Measurements from ENCODE around the gene PPP4R4.

Gene PPP4R4

DNA sequence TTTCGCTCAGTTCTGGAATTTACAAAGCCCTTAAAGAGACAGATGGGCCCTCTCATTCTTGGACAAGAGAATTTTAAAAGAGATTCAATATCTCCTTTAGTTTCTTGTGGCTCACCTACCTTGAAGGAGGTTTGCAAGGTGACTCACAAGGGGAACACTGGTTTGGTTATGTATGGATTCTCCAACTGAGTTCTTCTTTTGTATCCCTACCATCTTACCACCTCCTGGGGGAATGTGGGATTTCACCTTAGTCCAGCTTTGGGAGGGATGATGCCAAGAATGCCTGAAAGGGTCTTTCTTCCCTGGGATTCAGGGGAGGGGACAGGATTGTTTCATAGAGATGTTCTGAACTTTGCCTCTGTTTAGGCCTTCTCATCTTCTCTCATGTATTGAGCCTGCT is 3.7 kb downstream of the PPP4R4 start:
- no peak for DNase-seq (ENCODE audit: low read depth)
- H3K4me3 ChIP-seq (replicated peaks; ENCODE audit: low read depth, low read length): no peak overlapping the region
- TF ChIP-seq, protein P1, sequence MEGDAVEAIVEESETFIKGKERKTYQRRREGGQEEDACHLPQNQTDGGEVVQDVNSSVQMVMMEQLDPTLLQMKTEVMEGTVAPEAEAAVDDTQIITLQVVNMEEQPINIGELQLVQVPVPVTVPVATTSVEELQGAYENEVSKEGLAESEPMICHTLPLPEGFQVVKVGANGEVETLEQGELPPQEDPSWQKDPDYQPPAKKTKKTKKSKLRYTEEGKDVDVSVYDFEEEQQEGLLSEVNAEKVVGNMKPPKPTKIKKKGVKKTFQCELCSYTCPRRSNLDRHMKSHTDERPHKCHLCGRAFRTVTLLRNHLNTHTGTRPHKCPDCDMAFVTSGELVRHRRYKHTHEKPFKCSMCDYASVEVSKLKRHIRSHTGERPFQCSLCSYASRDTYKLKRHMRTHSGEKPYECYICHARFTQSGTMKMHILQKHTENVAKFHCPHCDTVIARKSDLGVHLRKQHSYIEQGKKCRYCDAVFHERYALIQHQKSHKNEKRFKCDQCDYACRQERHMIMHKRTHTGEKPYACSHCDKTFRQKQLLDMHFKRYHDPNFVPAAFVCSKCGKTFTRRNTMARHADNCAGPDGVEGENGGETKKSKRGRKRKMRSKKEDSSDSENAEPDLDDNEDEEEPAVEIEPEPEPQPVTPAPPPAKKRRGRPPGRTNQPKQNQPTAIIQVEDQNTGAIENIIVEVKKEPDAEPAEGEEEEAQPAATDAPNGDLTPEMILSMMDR (IDR thresholded peaks at IDR 0.05; ENCODE audit: low read length, missing control alignments): no peak

DNA sequence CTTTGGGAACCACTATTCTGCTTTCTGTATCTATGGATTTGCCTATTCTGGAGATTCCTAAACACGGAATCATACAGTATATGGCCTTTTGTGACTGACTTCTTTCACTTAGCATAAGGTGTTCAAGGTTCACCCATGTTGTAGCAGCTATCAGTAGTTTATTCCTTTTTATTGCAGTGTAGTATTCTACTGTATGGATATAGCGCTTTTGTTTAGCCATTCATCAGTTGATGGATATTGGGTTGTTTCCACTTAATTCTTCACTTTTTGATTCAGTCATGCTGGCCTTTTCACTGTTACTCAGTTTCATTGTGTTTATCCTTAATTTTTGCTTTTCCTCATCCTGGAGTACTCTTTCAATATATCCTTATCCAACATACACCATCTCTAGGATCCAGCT is 5.1 kb downstream of the PPP4R4 start:
- TF ChIP-seq, protein P1 (IDR thresholded peaks at IDR 0.05; ENCODE audit: low read length, missing control alignments): no peak
- no peak for DNase-seq (ENCODE audit: low read depth)
- no peak overlapping the region for H3K4me3 ChIP-seq (replicated peaks; ENCODE audit: low read depth, low read length)

DNA sequence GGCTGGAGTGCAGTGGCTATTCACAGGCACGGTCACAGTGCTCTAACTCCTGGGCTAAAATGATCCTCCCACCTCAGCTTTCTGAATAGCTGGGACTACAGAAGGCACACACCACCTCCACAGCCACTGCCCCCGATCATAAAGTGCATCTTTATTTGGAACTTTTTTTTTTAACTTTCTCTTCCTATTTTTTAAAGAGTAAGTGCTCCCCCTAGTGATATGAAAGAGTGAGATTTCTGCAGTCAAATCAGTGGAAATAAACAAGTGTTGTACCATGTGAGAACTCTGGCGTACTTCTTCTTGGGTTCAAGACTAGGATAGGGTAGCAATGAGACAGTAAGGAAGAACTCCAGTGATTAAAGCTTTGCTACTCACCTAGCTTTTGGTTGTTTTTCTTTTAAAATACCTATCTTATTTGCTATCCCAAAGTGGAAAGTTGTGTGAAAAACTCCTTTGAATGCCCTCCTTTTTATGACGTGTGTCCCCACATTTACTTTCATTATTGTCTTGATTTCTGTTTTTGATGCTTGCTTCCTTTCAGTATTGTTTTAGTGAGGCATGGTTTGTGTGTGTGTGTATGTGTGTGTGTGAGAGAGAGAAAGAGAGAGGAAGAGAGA is 6.6 kb downstream of the PPP4R4 start:
- H3K4me3 ChIP-seq (replicated peaks; ENCODE audit: low read depth, low read length): no peak overlapping the region
- TF ChIP-seq, protein P1 (IDR thresholded peaks at IDR 0.05; ENCODE audit: low read length, missing control alignments): peak; percentile 61
- peak; percentile 62 for DNase-seq (ENCODE audit: low read depth)

DNA sequence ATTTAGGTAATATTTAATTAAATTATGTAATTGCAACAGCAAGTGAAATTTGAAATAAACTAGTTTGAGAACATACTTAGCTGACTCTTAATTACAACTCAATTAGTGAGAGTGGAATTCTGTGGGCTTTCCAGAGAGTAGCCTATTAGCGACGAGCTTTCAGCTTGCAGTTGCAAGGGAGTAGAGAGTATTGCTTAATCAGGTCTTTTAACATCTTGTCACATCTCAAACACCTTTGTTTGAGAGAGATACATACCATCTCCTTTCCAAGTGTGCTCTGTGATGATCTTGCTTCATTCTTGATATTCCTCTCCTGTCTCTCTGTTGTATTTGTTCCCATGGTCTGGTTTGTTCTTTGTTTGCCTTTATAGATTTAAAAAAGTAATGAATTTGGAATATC is 7.7 kb downstream of the PPP4R4 start:
- TF ChIP-seq, protein P1 (IDR thresholded peaks at IDR 0.05; ENCODE audit: low read length, missing control alignments): no peak
- DNase-seq (ENCODE audit: low read depth): no peak
- no peak overlapping the region for H3K4me3 ChIP-seq (replicated peaks; ENCODE audit: low read depth, low read length)

DNA sequence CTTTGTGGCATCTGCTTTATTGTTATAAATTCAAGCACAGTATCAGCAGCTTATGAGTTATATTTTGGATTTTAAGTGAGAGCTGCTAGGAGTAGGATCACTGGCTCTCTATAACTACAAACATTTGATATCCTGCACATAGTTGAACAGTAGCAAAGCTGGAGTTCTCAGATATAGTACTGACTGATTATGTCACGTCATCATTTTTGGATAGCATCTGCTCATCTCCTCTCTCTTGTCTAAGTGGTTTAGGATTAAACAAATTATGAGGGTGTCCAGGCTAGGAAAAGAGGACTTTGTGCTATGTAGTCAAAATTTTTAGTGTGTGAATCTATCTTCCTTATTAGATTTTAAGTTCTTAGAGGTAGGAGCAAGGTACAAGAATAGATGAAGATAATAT is 18.4 kb downstream of the PPP4R4 start:
- TF ChIP-seq, protein P1 (IDR thresholded peaks at IDR 0.05; ENCODE audit: low read length, missing control alignments): no peak
- DNase-seq (ENCODE audit: low read depth): no peak

DNA sequence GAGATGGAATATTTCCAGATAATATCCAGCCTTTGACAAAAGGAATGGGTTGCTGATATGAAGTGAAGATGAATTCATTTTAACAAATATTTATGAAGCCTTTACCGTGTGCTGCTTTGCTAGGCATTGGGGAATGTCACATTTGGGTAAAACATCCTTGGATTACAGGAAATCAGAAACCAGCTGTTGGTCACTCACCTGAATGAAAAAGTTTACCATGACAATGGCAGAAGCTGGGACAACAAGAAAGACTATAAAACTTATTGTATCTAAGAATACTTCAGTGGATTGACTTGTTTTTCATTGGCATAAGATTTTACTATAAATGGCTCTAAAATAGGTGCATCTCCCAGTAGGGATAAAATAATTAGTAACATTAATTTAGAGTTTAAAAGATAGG is 19.7 kb downstream of the PPP4R4 start:
- TF ChIP-seq, protein P1 (IDR thresholded peaks at IDR 0.05; ENCODE audit: low read length, missing control alignments): no peak
- no peak for DNase-seq (ENCODE audit: low read depth)
- no peak overlapping the region for H3K4me3 ChIP-seq (replicated peaks; ENCODE audit: low read depth, low read length)

More for the DNA sequence above, 18.4 kb downstream of the PPP4R4 start:
- H3K4me3 ChIP-seq (replicated peaks; ENCODE audit: low read depth, low read length): no peak overlapping the region

DNA sequence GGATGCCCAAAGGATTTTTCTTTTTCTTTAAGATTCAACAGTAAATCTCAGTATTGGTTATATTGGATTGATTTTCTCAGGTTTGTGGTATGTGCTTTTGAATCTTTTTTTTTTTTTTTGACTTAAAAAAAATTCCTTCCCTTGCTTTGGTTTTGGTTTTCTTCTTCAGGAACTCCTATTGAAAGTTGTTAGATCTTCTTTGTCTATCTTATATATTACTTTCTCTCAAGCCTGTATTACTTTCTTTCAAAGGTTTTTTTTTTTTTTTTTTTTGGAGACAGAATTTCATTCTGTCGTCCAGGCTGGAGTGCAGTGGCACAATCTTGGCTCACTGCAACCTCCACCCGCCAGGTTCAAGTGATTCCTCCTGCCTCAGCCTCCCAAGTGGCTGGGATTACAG is 21.9 kb downstream of the PPP4R4 start:
- no peak for DNase-seq (ENCODE audit: low read depth)
- TF ChIP-seq, protein P1 (IDR thresholded peaks at IDR 0.05; ENCODE audit: low read length, missing control alignments): no peak
- H3K4me3 ChIP-seq (replicated peaks; ENCODE audit: low read depth, low read length): no peak overlapping the region
